ENCODE data around the gene PCSK4.

The PCSK4 gene

GRCh38 chr19:1469255-1470054, 20.7 kb downstream of the PCSK4 start:
- peak; percentile 48 for DNase-seq

GRCh38 chr19:1468821-1469254, 21.3 kb downstream of the PCSK4 start:
- peak; percentile 55 for DNase-seq

GRCh38 chr19:1468274-1468820, 21.8 kb downstream of the PCSK4 start:
- DNase-seq = no peak

- no peak for DNase-seq
Observed at GRCh38 chr19:1467490-1468273, 22.5 kb downstream of the PCSK4 start.

GRCh38 chr19:1467215-1467489, 23.0 kb downstream of the PCSK4 start:
- DNase-seq = no peak

GRCh38 chr19:1466461-1467214, 23.5 kb downstream of the PCSK4 start:
- DNase-seq = no peak

GRCh38 chr19:1466018-1466460, 24.1 kb downstream of the PCSK4 start:
- DNase-seq = no peak

GRCh38 chr19:1465191-1466016, 24.7 kb downstream of the PCSK4 start:
- peak; percentile 54 for DNase-seq

GRCh38 chr19:1461862-1462261, 28.3 kb downstream of the PCSK4 start:
- DNase-seq = no peak

GRCh38 chr19:1460033-1460995, 29.8 kb downstream of the PCSK4 start:
- DNase-seq = no peak

- DNase-seq = no peak
Observed at GRCh38 chr19:1459479-1459878, 30.7 kb downstream of the PCSK4 start.

- no peak for DNase-seq
Observed at GRCh38 chr19:1457892-1458291, 32.3 kb downstream of the PCSK4 start.

- DNase-seq = no peak
Observed at GRCh38 chr19:1457031-1457739, 33.0 kb downstream of the PCSK4 start.

GRCh38 chr19:1456121-1456900, 33.8 kb downstream of the PCSK4 start:
- no peak for DNase-seq

GRCh38 chr19:1455336-1456120, 34.6 kb downstream of the PCSK4 start:
- DNase-seq = peak; percentile 79

- DNase-seq = no peak
Observed at GRCh38 chr19:1455002-1455335, 35.2 kb downstream of the PCSK4 start.

GRCh38 chr19:1453525-1454364, 36.4 kb downstream of the PCSK4 start:
- no peak for DNase-seq
